Measurements from ENCODE around the gene TBX15.

Gene TBX15

DNA sequence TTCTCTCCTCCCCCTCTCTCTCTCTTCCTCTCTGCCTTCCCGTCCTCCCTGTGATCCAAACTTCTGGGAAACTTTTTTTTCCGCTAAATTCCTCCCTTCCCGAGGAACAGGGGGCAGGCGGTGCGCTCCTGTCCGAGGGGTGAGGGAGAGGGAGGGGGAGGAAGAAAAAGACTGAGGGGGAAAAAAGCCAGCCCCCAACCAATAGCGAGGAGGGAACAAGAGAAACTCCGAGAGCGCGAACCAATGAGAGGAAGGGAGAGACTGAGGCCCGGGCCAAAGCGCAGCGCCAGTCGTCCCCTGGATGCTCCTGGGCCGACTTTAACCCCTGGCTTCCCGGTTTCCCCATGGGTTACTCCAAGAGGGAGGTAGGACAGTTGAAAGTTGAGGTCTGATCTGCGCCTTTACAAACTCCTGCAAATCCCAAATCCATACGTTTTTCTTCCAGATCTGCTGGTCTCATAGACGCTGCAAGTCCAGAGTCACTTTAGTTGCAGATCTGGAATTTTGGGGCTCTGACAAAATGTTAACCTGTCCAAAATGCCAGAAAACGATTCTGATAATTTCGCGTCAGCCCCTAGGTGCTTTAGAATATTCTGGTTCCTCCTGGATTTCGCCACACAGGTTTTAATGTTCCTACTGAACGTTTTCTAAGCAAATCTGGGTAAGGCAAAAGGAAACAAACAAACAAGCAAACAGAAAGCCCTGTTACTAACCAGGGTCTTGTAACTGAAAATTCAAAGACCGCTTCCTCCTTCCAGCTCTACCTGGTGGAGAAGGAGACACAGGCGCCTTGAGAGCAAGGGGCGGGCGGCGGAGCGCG is at the start of gene TBX15:
TBX15 (minus strand) TSS at position 158 of the 820 bp plus-strand sequence. CDS start 548 bp downstream, outside the sequence.
- H3K27ac ChIP-seq = peak within 1 kb of the TSS; percentile 44 to 62
- no peak for DNase-seq (ENCODE audit: low spot score)

GRCh38 chr1:119034359-119034758 is 46.2 kb upstream of the TBX15 start:
- Histone ChIP-seq H3K4me3 (no peak overlapping the region), H3K27ac (no peak overlapping the region)
- TF ChIP-seq, protein P1, sequence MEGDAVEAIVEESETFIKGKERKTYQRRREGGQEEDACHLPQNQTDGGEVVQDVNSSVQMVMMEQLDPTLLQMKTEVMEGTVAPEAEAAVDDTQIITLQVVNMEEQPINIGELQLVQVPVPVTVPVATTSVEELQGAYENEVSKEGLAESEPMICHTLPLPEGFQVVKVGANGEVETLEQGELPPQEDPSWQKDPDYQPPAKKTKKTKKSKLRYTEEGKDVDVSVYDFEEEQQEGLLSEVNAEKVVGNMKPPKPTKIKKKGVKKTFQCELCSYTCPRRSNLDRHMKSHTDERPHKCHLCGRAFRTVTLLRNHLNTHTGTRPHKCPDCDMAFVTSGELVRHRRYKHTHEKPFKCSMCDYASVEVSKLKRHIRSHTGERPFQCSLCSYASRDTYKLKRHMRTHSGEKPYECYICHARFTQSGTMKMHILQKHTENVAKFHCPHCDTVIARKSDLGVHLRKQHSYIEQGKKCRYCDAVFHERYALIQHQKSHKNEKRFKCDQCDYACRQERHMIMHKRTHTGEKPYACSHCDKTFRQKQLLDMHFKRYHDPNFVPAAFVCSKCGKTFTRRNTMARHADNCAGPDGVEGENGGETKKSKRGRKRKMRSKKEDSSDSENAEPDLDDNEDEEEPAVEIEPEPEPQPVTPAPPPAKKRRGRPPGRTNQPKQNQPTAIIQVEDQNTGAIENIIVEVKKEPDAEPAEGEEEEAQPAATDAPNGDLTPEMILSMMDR (IDR thresholded peaks at IDR 0.05) = no peak
- DNase-seq (ENCODE audit: low spot score) = no peak

More for the DNA sequence above, at the start of gene TBX15:
- peak within 1 kb of the TSS; percentile 73 for H3K4me3 ChIP-seq
- TF ChIP-seq, protein P1 (IDR thresholded peaks at IDR 0.05) = no peak

- TF ChIP-seq, protein P1 (IDR thresholded peaks at IDR 0.05) = no peak
- DNase-seq (ENCODE audit: low spot score) = no peak
- Histone ChIP-seq H3K4me3 (no peak overlapping the region), H3K27ac (no peak overlapping the region)
Measured at GRCh38 chr1:119032986-119033385, 44.8 kb upstream of the TBX15 start.

GRCh38 chr1:119027759-119028158 is 39.6 kb upstream of the TBX15 start:
- no peak overlapping the region for H3K4me3 ChIP-seq
- H3K27ac ChIP-seq = no peak overlapping the region
- TF ChIP-seq, protein P1 (IDR thresholded peaks at IDR 0.05) = no peak
- no peak for DNase-seq (ENCODE audit: low spot score)

DNA sequence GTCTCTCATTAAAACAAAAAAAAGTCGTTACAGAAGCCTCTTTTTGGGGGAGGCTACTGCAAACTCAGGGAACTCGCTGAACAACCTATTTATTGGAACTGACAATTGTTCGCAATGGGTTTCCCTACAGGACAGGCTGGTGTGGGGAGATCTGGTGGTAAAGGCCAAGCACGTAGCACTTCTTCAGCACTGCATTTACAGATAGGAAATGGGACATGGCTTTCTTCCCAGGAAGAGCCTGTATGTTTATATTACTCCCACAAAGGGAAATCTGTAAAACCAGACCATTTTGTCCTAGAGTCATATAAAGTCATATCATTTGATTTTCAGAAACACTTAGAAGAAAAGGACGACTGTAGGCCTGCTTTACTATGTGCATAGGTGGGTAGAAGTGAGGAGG is 38.8 kb upstream of the TBX15 start:
- DNase-seq (ENCODE audit: low spot score) = no peak
- Histone ChIP-seq H3K27ac (no peak overlapping the region), H3K4me3 (no peak overlapping the region)
- TF ChIP-seq, protein P1 (IDR thresholded peaks at IDR 0.05) = no peak

GRCh38 chr1:119015547-119015946 is 27.4 kb upstream of the TBX15 start:
- no peak overlapping the region for H3K4me3 ChIP-seq
- TF ChIP-seq, protein P1 (IDR thresholded peaks at IDR 0.05) = no peak
- DNase-seq (ENCODE audit: low spot score) = no peak
- H3K27ac ChIP-seq = no peak overlapping the region

- H3K4me3 ChIP-seq = no peak overlapping the region
- TF ChIP-seq, protein P1 (IDR thresholded peaks at IDR 0.05) = no peak
- DNase-seq (ENCODE audit: low spot score) = no peak
- no peak overlapping the region for H3K27ac ChIP-seq
Measured at GRCh38 chr1:119012383-119012782, 24.2 kb upstream of the TBX15 start.

All from coronary artery (tissue), 2 donors.